Left hindlimb (tissue), 1 donor: Measurements from ENCODE around the gene DARS2.
A peak's percentile ranks its signal among the peaks of the same experiment; 100 is the strongest.
"Not testable (repeated sequence)": the region's sequence is repeated elsewhere in the genome, so short reads cannot be mapped to it uniquely, and the experiment has no call there.

Experiments used
- DNase-seq: peaks from one replicate; pipeline ENCODE4 v3.0.0-alpha.2; 2018

The DARS2 gene

GRCh38 chr1:173824315-173825081 lies at the start of gene DARS2, which contains the start of gene CENPL:
Gene DARS2 (plus strand): TSS chr1:173824673. CDS start chr1:173825230, 557 bp downstream.
Gene CENPL (minus strand): TSS chr1:173824883. CDS start chr1:173811299, 13,584 bp downstream.
- DNase-seq: peak; percentile 97

- no peak for DNase-seq
Observed at GRCh38 chr1:173775578-173776226, 48.8 kb upstream of the DARS2 start.

- no peak for DNase-seq
Observed at GRCh38 chr1:173779936-173780335, 44.5 kb upstream of the DARS2 start.

- no peak for DNase-seq
Observed at GRCh38 chr1:173784997-173785396, 39.5 kb upstream of the DARS2 start.

- DNase-seq: no peak
Observed at GRCh38 chr1:173789841-173790240, 34.6 kb upstream of the DARS2 start.

GRCh38 chr1:173798078-173798477 lies 26.4 kb upstream of the DARS2 start:
- no peak for DNase-seq

GRCh38 chr1:173799995-173800394 lies 24.5 kb upstream of the DARS2 start:
- not testable (repeated sequence) for DNase-seq

- DNase-seq: no peak
Observed at GRCh38 chr1:173802961-173803360, 21.5 kb upstream of the DARS2 start.

GRCh38 chr1:173813654-173814053 lies 10.8 kb upstream of the DARS2 start:
- not testable (repeated sequence) for DNase-seq

- DNase-seq: no peak
Observed at GRCh38 chr1:173818459-173818858, 6.0 kb upstream of the DARS2 start.

- DNase-seq: no peak
Observed at GRCh38 chr1:173821680-173822079, 2.8 kb upstream of the DARS2 start.

GRCh38 chr1:173823781-173824314 lies 625 bp upstream of the DARS2 start:
- DNase-seq: no peak

- DNase-seq: no peak
Observed at GRCh38 chr1:173827611-173828010, 3.1 kb downstream of the DARS2 start.

GRCh38 chr1:173832748-173833147 lies 8.3 kb downstream of the DARS2 start:
- DNase-seq: no peak

GRCh38 chr1:173852105-173852504 lies 27.6 kb downstream of the DARS2 start:
- DNase-seq: no peak

- DNase-seq: no peak
Observed at GRCh38 chr1:173853074-173853473, 28.6 kb downstream of the DARS2 start.

- DNase-seq: no peak
Observed at GRCh38 chr1:173856014-173856413, 31.5 kb downstream of the DARS2 start.

- no peak for DNase-seq
Observed at GRCh38 chr1:173856903-173857302, 32.4 kb downstream of the DARS2 start.

- DNase-seq: no peak
Observed at GRCh38 chr1:173857363-173857917, 33.0 kb downstream of the DARS2 start.

- not testable (repeated sequence) for DNase-seq
Observed at GRCh38 chr1:173859547-173859946, 35.1 kb downstream of the DARS2 start.

GRCh38 chr1:173860065-173860464 lies 35.6 kb downstream of the DARS2 start:
- DNase-seq: no peak

GRCh38 chr1:173861731-173862145 lies 37.3 kb downstream of the DARS2 start:
- DNase-seq: no peak

GRCh38 chr1:173862146-173862768 lies 37.8 kb downstream of the DARS2 start:
- not testable (repeated sequence) for DNase-seq
